ENCODE measurements around the gene OR10V1.

The OR10V1 gene

GRCh38 chr11:59667812-59668187 is 45.8 kb downstream of the OR10V1 start:
- DNase-seq, result no peak

- DNase-seq, result no peak
Observed at GRCh38 chr11:59666969-59667368, 46.7 kb downstream of the OR10V1 start.
